ENCODE measurements around the gene SERAC1. TPM values are rescaled to one million over a fixed set of nuclear protein-coding genes. Genes with fewer than 3 reads are reported as not detected.

Gene SERAC1
- total RNA-seq, 2 experiments from 2014 or later: 4.1 to 4.6 TPM

DNA sequence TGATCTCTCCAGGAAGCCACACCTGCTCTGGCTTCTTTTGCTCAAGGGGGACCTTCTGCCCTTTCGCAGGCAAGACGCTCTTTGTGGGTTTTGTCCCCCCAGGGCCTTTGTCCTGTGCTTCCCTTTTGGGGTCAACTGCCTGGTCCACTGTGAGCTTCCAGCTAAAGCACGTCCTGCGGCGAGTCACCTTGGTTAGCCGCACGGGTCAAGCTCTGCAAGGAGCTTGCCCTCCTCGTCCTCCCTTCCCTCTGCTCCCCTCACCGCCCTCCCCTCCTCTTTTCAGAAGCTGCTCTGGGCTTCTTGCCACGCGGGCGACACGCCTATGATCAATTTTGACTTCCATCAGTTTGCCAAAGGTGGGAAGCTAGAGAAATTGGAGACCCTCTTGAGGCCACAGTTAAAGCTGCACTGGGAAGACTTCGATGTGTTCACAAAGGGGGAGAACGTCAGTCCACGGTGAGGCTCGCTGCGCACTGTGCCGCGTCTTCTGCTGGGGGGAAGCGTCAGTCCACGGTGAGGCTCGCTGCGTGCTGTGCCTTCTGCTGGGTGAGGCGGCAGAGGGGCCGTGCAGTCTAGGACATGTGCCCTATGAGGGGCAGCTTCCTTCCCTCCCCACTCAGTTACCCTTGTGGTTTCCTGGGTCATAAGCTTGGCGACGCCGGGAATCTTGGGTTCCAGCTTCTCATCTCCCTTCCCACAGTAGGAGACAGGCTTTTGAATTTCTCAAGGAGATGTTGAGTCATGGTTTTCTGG, 106.2 kb downstream of the SERAC1 start:
- H3K4me3 Mint-ChIP-seq: no peak overlapping the region
- DNase-seq (no peak), ATAC-seq (ENCODE audit: low read depth) (no peak)
- peaks cover 20% of the 10 kb centered on the region for H3K4me1 Mint-ChIP-seq
- H3K9me3 Mint-ChIP-seq: no peaks in the 10 kb centered on the region
- no peaks in the 10 kb centered on the region for H3K27me3 Mint-ChIP-seq
- POLR2A ChIA-PET: interaction anchor here (1.6 kb wide), 1 partner anchor 14 kb away, joined by 8 read pairs; no protein-coding TSS in a partner anchor
- H3K27ac Mint-ChIP-seq: no peak overlapping the region
- peaks cover 13% of the 10 kb centered on the region for H3K36me3 Mint-ChIP-seq

DNA sequence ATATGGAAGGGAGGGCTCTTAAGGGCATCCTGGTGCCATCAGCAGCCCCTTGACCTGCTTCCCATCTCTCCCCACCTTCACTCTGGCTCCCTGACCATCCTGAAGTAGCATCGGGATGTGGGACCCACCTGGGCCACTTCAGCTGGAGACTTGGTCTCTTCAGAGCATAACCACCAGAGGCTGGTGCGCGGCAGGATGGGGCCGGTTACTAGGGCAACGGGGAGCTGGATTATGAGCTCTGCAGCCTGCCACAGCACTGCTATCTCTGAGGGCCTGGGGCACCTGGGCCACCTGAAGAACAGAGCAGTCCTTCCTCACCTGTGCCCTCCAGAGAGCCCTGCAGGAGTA, 106.7 kb downstream of the SERAC1 start:
- POLR2A ChIA-PET: interaction anchor here (1.6 kb wide), 1 partner anchor 14 kb away, joined by 8 read pairs; no protein-coding TSS in a partner anchor
- no peak overlapping the region for H3K27ac Mint-ChIP-seq
- H3K4me3 Mint-ChIP-seq: no peak overlapping the region
- H3K27me3 Mint-ChIP-seq: no peaks in the 10 kb centered on the region
- DNase-seq (no peak), ATAC-seq (ENCODE audit: low read depth) (no peak)
- peaks cover 20% of the 10 kb centered on the region for H3K4me1 Mint-ChIP-seq
- peaks cover 10% of the 10 kb centered on the region for H3K36me3 Mint-ChIP-seq
- H3K9me3 Mint-ChIP-seq: no peaks in the 10 kb centered on the region

DNA sequence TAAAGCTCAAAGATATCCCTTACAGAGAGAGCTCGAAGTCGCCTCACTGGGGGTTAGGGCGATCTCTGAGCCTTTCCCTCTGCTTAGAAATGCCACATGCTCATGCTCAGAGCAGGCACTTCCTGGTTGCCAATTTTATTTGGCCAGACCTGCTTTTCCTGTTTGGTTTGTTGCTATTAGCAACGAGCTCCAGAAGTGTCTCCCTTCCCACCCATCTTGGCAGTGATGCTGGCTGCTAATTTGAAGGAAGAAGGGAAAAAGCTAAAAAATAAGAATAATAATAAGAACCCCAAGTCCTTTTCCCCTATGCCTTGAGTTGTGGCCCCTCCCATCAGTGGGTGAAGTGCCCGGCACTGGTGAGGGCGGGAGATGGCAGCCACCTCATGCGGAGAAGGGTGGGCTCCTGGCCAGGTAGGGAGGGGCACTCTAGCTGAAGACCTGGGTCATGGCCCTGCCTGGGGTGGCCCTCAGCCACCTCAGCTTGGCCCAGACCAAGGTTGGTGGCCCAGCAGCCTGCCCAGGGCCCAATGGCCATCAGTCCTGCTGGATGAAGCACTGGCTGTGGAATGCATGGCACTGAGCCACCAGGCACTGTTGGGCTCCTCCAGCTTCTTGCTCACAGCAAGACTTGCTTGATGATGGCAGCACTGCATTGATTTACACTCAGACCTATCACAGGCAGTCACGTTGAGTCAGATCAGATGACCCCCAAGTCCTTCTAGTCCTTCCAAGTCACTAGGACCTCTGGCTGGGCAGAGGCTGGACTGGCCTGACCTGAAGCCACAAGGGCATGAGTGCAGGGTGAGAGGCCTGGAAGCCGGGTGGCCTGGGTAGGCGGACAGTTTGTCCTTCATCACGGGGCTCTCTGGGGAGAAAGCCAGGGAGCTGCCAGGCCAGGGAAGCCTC, 107.4 kb downstream of the SERAC1 start:
- POLR2A ChIA-PET: interaction anchor here (1.6 kb wide), 1 partner anchor 13 kb away, joined by 8 read pairs; no protein-coding TSS in a partner anchor
- Mint-ChIP-seq H3K27ac (peak overlapping the region; percentile 30), H3K27me3 (no peaks in the 10 kb centered on the region), H3K4me1 (peaks cover 17% of the 10 kb centered on the region), H3K36me3 (peaks cover 9% of the 10 kb centered on the region), H3K4me3 (no peak overlapping the region), H3K9me3 (no peaks in the 10 kb centered on the region)
- ATAC-seq (ENCODE audit: low read depth) (no peak), DNase-seq (no peak)

Other genes starting within 250 kb of the SERAC1 start
- 10 to 100 TPM; 26.2 to 32.1 TPM for gene SYNJ2, start 186.4 kb downstream of the SERAC1 start, total RNA-seq
- 10 to 100 TPM; 15.9 to 18.0 TPM for gene GTF2H5, start 88 bp upstream of the SERAC1 start, total RNA-seq
- gene TULP4, start 144.2 kb upstream of the SERAC1 start, total RNA-seq: 10 to 100 TPM; 48.7 to 58.1 TPM

Measured in activated naive CD8-positive, alpha-beta T cell treated with anti-CD3 and anti-CD28 coated beads, Interleukin-2, amount 10 ng/mL, durations not matched to agents 7 days and 5 days (primary cell).